DMS79 (cell line): ENCODE results near the gene CRYBG1.

Experiments used
- DNase-seq: peaks from one replicate; lab custom pipeline; 2025; lab: John Stamatoyannopoulos, UW

The CRYBG1 gene

GRCh38 chr6:106360410-106360988, at the start of gene CRYBG1:
Gene CRYBG1 (plus strand): TSS chr6:106360717. CDS start chr6:106360909, 192 bp downstream.
- DNase-seq: peak; percentile 60

- no peak for DNase-seq
These were observed 44.6 kb upstream of the CRYBG1 start for GRCh38 chr6:106315765-106316374.

GRCh38 chr6:106316375-106316766, 44.1 kb upstream of the CRYBG1 start:
- DNase-seq: no peak

- DNase-seq: no peak
These were observed 42.5 kb upstream of the CRYBG1 start for GRCh38 chr6:106318061-106318460.

- peak; percentile 37 for DNase-seq
These were observed 41.7 kb upstream of the CRYBG1 start for GRCh38 chr6:106318851-106319250.

GRCh38 chr6:106321940-106322339, 38.6 kb upstream of the CRYBG1 start:
- no peak for DNase-seq

GRCh38 chr6:106324726-106325335, 35.7 kb upstream of the CRYBG1 start:
- no peak for DNase-seq

- peak; percentile 98 for DNase-seq
These were observed 35.0 kb upstream of the CRYBG1 start, which contains the start of gene ATG5 for GRCh38 chr6:106325336-106326178. Gene ATG5 (minus strand): TSS chr6:106325760. CDS start chr6:106316208, 9,552 bp downstream.

- peak; percentile 40 for DNase-seq
These were observed 25.7 kb upstream of the CRYBG1 start for GRCh38 chr6:106334646-106335448.

GRCh38 chr6:106339334-106340029, 21.0 kb upstream of the CRYBG1 start:
- peak; percentile 14 for DNase-seq

- no peak for DNase-seq
These were observed 13.3 kb upstream of the CRYBG1 start for GRCh38 chr6:106347219-106347618.

- DNase-seq: no peak
These were observed 4.1 kb upstream of the CRYBG1 start for GRCh38 chr6:106356378-106356777.

- DNase-seq: no peak
These were observed 533 bp upstream of the CRYBG1 start for GRCh38 chr6:106359959-106360409.

GRCh38 chr6:106360989-106361430, 493 bp downstream of the CRYBG1 start:
- DNase-seq: no peak

GRCh38 chr6:106363401-106364138, 3.1 kb downstream of the CRYBG1 start:
- DNase-seq: no peak

- no peak for DNase-seq
These were observed 9.2 kb downstream of the CRYBG1 start for GRCh38 chr6:106369739-106370138.

- no peak for DNase-seq
These were observed 10.1 kb downstream of the CRYBG1 start for GRCh38 chr6:106370639-106371038.

GRCh38 chr6:106372838-106373501, 12.5 kb downstream of the CRYBG1 start:
- DNase-seq: no peak

- no peak for DNase-seq
These were observed 13.2 kb downstream of the CRYBG1 start for GRCh38 chr6:106373502-106374239.
